Measurements from ENCODE around the gene KIF19.

- TF ChIP-seq, protein P1, sequence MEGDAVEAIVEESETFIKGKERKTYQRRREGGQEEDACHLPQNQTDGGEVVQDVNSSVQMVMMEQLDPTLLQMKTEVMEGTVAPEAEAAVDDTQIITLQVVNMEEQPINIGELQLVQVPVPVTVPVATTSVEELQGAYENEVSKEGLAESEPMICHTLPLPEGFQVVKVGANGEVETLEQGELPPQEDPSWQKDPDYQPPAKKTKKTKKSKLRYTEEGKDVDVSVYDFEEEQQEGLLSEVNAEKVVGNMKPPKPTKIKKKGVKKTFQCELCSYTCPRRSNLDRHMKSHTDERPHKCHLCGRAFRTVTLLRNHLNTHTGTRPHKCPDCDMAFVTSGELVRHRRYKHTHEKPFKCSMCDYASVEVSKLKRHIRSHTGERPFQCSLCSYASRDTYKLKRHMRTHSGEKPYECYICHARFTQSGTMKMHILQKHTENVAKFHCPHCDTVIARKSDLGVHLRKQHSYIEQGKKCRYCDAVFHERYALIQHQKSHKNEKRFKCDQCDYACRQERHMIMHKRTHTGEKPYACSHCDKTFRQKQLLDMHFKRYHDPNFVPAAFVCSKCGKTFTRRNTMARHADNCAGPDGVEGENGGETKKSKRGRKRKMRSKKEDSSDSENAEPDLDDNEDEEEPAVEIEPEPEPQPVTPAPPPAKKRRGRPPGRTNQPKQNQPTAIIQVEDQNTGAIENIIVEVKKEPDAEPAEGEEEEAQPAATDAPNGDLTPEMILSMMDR (conservative IDR thresholded peaks at IDR 0.05; ENCODE audit: low read length), result no peak
- no peak for TF ChIP-seq EZH2phosphoT487 (IDR thresholded peaks at IDR 0.05; ENCODE audit: borderline replicate concordance)
Observed at GRCh38 chr17:74369221-74369620, 43.2 kb downstream of the KIF19 start.
